ENCODE data around the gene DNAI7.

DNA sequence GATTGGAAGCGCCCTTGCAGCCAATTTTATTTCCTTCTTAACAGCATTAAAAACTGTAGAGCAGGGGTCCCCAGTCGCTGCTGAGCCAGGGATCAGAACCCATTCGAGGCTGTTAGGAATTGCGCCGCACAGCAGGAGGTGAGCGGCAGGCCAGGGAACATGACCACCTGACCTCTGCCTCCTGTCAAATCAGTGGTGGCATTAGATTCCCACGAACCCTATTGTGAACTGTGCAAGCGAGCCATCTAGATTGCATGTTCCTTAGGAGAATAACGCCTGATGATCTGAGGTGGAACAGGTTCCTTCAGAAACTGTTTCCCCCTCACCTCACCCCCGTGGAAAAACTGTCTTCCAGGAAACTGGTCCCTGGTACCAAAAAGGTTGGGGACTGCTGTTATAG lies 107.4 kb downstream of the DNAI7 start:
- TF ChIP-seq EZH2phosphoT487 (IDR thresholded peaks at IDR 0.05; ENCODE audit: borderline replicate concordance, low read depth) = no peak
- no peak for TF ChIP-seq EP300 (IDR thresholded peaks at IDR 0.05; ENCODE audit: borderline replicate concordance in 1 of 2, low read depth in 1 of 2, low read length in 1 of 2)
- TF ChIP-seq, protein P1, sequence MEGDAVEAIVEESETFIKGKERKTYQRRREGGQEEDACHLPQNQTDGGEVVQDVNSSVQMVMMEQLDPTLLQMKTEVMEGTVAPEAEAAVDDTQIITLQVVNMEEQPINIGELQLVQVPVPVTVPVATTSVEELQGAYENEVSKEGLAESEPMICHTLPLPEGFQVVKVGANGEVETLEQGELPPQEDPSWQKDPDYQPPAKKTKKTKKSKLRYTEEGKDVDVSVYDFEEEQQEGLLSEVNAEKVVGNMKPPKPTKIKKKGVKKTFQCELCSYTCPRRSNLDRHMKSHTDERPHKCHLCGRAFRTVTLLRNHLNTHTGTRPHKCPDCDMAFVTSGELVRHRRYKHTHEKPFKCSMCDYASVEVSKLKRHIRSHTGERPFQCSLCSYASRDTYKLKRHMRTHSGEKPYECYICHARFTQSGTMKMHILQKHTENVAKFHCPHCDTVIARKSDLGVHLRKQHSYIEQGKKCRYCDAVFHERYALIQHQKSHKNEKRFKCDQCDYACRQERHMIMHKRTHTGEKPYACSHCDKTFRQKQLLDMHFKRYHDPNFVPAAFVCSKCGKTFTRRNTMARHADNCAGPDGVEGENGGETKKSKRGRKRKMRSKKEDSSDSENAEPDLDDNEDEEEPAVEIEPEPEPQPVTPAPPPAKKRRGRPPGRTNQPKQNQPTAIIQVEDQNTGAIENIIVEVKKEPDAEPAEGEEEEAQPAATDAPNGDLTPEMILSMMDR (IDR thresholded peaks at IDR 0.05) = no peak

Measured in SK-N-SH (cell line).